Measurements from ENCODE around the gene CASTOR1.
A peak's percentile ranks its signal among the peaks of the same experiment; 100 is the strongest.

The CASTOR1 gene

DNA sequence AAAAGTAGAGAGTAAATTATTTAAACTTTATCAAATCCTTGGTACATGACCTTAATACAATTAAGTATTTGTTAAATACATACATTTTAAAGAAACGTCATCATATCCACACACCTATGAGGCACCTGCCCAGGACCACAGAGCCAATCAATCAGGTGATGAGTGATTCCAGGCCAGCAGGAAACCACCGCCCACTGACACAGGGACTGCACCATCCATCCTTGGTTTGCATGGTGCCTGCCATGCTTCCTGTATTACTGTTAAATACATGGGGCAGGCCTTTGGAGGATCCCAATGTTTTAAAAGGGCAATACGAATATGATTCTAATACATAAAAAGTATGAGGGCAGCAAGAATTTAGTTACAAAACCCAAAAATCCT lies 44.4 kb upstream of the CASTOR1 start:
- no peak for TF ChIP-seq CTCF (conservative IDR thresholded peaks at IDR 0.05; ENCODE audit: low read depth, low read length)
- no peak for DNase-seq (ENCODE audit: low read depth)
- no peak overlapping the region for H3K4me3 ChIP-seq (ENCODE audit: low read depth, low read length)

DNA sequence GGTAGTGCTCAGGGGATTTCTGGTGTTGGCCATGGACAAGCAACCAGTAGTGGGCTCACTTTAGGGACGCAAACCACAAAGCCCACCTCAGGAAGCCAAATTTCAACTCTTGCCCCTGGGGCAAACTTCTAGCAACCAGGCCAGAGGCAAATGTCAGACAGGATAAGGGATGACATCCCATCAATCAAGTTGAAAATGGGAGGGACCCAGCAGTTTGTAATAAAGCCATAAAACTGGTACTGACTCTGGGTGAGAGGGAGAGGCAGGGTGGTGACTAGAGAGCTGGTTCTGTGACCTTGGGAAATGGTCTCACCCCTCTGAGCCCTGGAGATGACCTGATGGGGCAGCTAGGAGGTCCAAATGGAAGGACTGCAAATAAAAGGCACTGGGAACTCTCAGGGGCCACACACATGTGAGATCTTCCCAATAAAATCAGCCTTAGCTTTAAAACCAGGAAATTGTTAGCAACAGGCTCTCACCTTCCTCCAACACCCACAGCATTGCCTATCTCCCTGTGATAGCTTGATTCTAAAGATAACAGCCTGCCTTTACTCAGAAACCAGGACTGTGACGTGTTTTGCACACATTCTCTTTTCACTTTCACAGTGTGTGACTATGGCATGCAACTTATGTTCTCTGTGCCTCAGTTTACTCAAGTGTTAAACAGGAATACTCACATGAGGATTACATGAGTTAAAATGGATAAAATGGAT lies 43.8 kb upstream of the CASTOR1 start:
- H3K4me3 ChIP-seq (ENCODE audit: low read depth, low read length) = no peak overlapping the region
- TF ChIP-seq CTCF (conservative IDR thresholded peaks at IDR 0.05; ENCODE audit: low read depth, low read length) = no peak
- no peak for DNase-seq (ENCODE audit: low read depth)

GRCh38 chr22:30332551-30332950 lies 43.2 kb upstream of the CASTOR1 start:
- DNase-seq (ENCODE audit: low read depth) = no peak
- no peak overlapping the region for H3K4me3 ChIP-seq (ENCODE audit: low read depth, low read length)
- no peak for TF ChIP-seq CTCF (conservative IDR thresholded peaks at IDR 0.05; ENCODE audit: low read depth, low read length)

- H3K4me3 ChIP-seq (ENCODE audit: low read depth, low read length) = no peak overlapping the region
- no peak for TF ChIP-seq CTCF (conservative IDR thresholded peaks at IDR 0.05; ENCODE audit: low read depth, low read length)
- no peak for DNase-seq (ENCODE audit: low read depth)
These were observed 39.3 kb upstream of the CASTOR1 start for GRCh38 chr22:30328466-30329049.

DNA sequence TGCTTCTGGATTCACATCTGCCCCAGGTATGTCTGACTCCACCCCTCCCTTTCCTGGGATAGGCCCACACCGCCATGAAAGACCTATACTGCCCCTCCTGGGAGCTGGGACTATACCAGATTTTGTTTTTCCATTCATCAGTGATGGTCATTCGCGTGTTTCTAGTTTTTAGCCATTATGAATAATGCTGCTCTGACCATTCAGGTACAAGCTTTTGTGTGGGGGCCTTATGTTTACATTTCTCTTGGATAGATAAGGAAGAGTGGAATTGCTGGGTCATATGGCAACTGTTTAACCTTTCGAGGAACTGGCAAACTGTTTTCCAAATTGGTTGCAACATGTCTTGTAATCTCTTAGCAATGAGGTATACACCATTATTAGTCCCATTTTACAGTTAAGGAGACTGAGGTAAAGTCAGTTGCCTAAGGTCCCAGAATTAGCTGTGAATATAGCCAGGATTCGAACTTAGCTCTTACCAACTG lies 38.6 kb upstream of the CASTOR1 start:
- DNase-seq (ENCODE audit: low read depth) = no peak
- peak; percentile 8 for TF ChIP-seq CTCF (conservative IDR thresholded peaks at IDR 0.05; ENCODE audit: low read depth, low read length)
- H3K4me3 ChIP-seq (ENCODE audit: low read depth, low read length) = no peak overlapping the region

GRCh38 chr22:30326706-30327362 lies 37.5 kb upstream of the CASTOR1 start, which contains the start of gene TBC1D10A:
TBC1D10A (minus strand) TSS chr22:30326941; CDS start chr22:30326881, 60 bp downstream.
- no peak for TF ChIP-seq CTCF (conservative IDR thresholded peaks at IDR 0.05; ENCODE audit: low read depth, low read length)
- peak; percentile 92 for DNase-seq (ENCODE audit: low read depth)
- peak within 1 kb of the TSS; percentile 86 for H3K4me3 ChIP-seq (ENCODE audit: low read depth, low read length)

Measured in choroid plexus epithelial cell (primary cell).